ENCODE results near the gene RPTOR.

DNA sequence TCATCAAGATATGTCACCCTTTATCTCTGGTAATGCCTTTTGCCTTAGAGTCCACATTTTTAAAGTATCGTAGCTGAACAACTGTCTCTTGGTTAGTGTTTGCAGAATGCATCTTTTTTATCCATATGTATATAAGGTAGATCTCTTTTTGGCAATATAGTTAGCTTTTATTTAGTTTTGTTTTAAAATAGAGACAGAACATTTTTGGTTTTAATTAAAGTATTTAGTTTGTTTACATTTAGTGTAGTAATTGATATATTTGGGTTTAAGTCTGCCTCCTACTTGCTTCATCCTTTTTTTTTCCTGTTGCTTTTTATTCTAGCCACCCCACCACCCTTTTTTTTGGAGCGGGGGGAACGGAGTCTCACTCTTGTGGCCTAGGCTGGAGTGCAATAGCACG, 262.4 kb downstream of the RPTOR start:
- TF ChIP-seq POLR2AphosphoS5 (IDR thresholded peaks at IDR 0.05; ENCODE audit: borderline replicate concordance, low read depth, low read length) (no peak), EZH2 (IDR thresholded peaks at IDR 0.05) (no peak)
